HCT116 (cell line): ENCODE measurements around the gene PRKCA. TPM values are rescaled to one million over a fixed set of nuclear protein-coding genes. Genes with fewer than 3 reads are reported as not detected.

Source experiments
- ATAC-seq: fragments of 200-7000 bp; cut with Tn5 transposase; 2 replicates; pipeline ENCODE4 v1.9.1; 2020; ENCODE audit warnings: mild to moderate bottlenecking, moderate library complexity
- BruUV-seq: library from RNA; stranded (reverse); fragments of 400-500 nt; replicated peaks from 2 replicates; lab custom pipeline; 2021; lab: Mats Ljungman, UMichigan
- CTCF ChIA-PET: fragments of 300-600 bp; sonication (Branson Sonifier 250); formaldehyde crosslinking; loops from one replicate; lab custom pipeline; 2021; ENCODE audit warnings: antibody characterized with exemption; lab: Charles Lee
- POLR2A ChIA-PET: fragments of 300-600, 350-600 bp; sonication (Branson Sonifier 250); formaldehyde crosslinking; loops from one replicate; lab custom pipeline; 2021; ENCODE audit warnings: antibody characterized with exemption; lab: Charles Lee
- RAD21 ChIA-PET, 2 experiments: fragments of 300-600 bp; sonication (Branson Sonifier 250); formaldehyde crosslinking; loops; one replicate each; lab custom pipeline; 2023; ENCODE audit warnings: low total read pairs in 2 of 2; ENCODE audit not compliant: uncharacterized antibody in 2 of 2, unreplicated experiment in 2 of 2, low non-redundant PET in 1 of 2; lab: Charles Lee
- DNase-seq: peaks from one replicate; pipeline ENCODE4 v3.0.0-alpha.2; 2010; ENCODE audit warnings: low read depth, low spot score
- H2AFZ ChIP-seq: fragments of 200-600 bp; shearing (Covaris generic), sonication (generic); 2 replicates; pipeline ENCODE4 v1.6.1; 2017; ENCODE audit warnings: low read depth, mixed run types, mixed read lengths, antibody characterized with exemption, low read length; ENCODE audit not compliant: poor library complexity, severe bottlenecking
- H3K27ac ChIP-seq: 2 replicates; pipeline ENCODE4 v1.5.1; 2012; ENCODE audit warnings: low read depth, low read length
- H3K27me3 ChIP-seq: fragments of 200-600 bp; sonication (generic); 2 replicates; pipeline ENCODE4 v1.6.1; 2016; ENCODE audit warnings: mixed run types, low read length, mixed read lengths; ENCODE audit not compliant: insufficient read depth
- H3K36me3 ChIP-seq, 2 experiments: fragments of 200-500 bp in 1 of 2; fragments of 200-600 bp in 1 of 2; sonication (Bioruptor generic) in 1 of 2; sonication (generic) in 1 of 2; 2 replicates each; pipeline versions ENCODE4 v1.5.1 to v1.6.1; 2014 to 2016; ENCODE audit warnings: low read length in 2 of 2, inconsistent platforms in 1 of 2, mixed read lengths in 1 of 2, mixed run types in 1 of 2; ENCODE audit not compliant: insufficient read depth in 2 of 2, control insufficient read depth in 1 of 2
- H3K4me1 ChIP-seq, 2 experiments: fragments of 200-600 bp in 1 of 2; sonication (generic) in 1 of 2; 2 replicates each; pipeline versions ENCODE4 v1.5.1 to v1.6.1; 2012 to 2017; ENCODE audit warnings: low read length in 2 of 2, inconsistent platforms in 1 of 2, mild to moderate bottlenecking in 1 of 2, mixed read lengths in 1 of 2, mixed run types in 1 of 2, moderate library complexity in 1 of 2; ENCODE audit not compliant: insufficient read depth in 2 of 2, control insufficient read depth in 1 of 2
- H3K4me2 ChIP-seq: fragments of 200-600 bp; sonication (generic); 2 replicates; pipeline ENCODE4 v1.6.1; 2017; ENCODE audit warnings: mixed run types, low read length, mixed read lengths
- H3K4me3 ChIP-seq, 2 experiments: fragments of 200-600 bp in 1 of 2; sonication (generic) in 1 of 2; replicated peaks in 1 of 2; 2 replicates each; pipeline ENCODE4 v1.5.1; 2011 to 2016; ENCODE audit warnings: low read length in 2 of 2, control low read depth in 1 of 2, low read depth in 1 of 2, mild to moderate bottlenecking in 1 of 2, mixed read lengths in 1 of 2, mixed run types in 1 of 2
- H3K79me2 ChIP-seq: fragments of 200-600 bp; sonication (generic); 2 replicates; pipeline ENCODE4 v1.6.1; 2017; ENCODE audit warnings: mild to moderate bottlenecking, mixed run types, low read length, moderate library complexity, mixed read lengths; ENCODE audit not compliant: insufficient read depth
- H3K9ac ChIP-seq: fragments of 200-600 bp; sonication (generic); 2 replicates; pipeline ENCODE4 v1.6.1; 2016; ENCODE audit warnings: low read length, mixed read lengths
- H3K9me2 ChIP-seq: fragments of 200-600 bp; sonication (generic), shearing (Covaris generic); 2 replicates; pipeline ENCODE4 v1.6.1; 2017; ENCODE audit warnings: mixed run types, mild to moderate bottlenecking, moderate library complexity; ENCODE audit not compliant: insufficient read depth
- H3K9me3 ChIP-seq, 2 experiments: fragments of 200-500 bp in 1 of 2; fragments of 200-600 bp in 1 of 2; sonication (Bioruptor generic) in 1 of 2; sonication (generic) in 1 of 2; 2 replicates each; pipeline ENCODE4 v1.6.1; 2014 to 2017; ENCODE audit warnings: low read length in 2 of 2, mixed read lengths in 2 of 2, inconsistent platforms in 1 of 2, low read depth in 1 of 2, mild to moderate bottlenecking in 1 of 2, mixed run types in 1 of 2, moderate library complexity in 1 of 2; ENCODE audit not compliant: control insufficient read depth in 1 of 2, insufficient read depth in 1 of 2
- H4K20me1 ChIP-seq: fragments of 200-600 bp; sonication (generic), shearing (Covaris generic); 2 replicates; pipeline ENCODE4 v1.6.1; 2017; ENCODE audit warnings: mixed run types, mild to moderate bottlenecking, moderate library complexity; ENCODE audit not compliant: insufficient read depth
- ATF3 ChIP-seq: IDR thresholded peaks from 2 replicates; pipeline ENCODE4 v1.6.1; 2012
- EGR1 ChIP-seq: IDR thresholded peaks from 2 replicates; pipeline ENCODE4 v1.6.1; 2012; ENCODE audit warnings: low read depth
- ELF1 ChIP-seq: IDR thresholded peaks from 2 replicates; pipeline ENCODE4 v1.6.1; 2012; ENCODE audit warnings: low read depth, borderline replicate concordance
- EZH2 ChIP-seq: fragments of 200-600 bp; sonication (generic); IDR thresholded peaks from 2 replicates; pipeline ENCODE4 v1.6.1; 2017; ENCODE audit warnings: antibody characterized with exemption, mixed run types
- POLR2A ChIP-seq: IDR thresholded peaks from 2 replicates; pipeline ENCODE4 v1.7.0; 2011; ENCODE audit warnings: borderline replicate concordance; ENCODE audit not compliant: insufficient read depth, insufficient read length; ENCODE audit errors: extremely low read depth
- POLR2AphosphoS5 ChIP-seq: IDR thresholded peaks from 2 replicates; pipeline ENCODE4 v1.6.1; 2011; ENCODE audit warnings: mild to moderate bottlenecking, low read depth, low read length, moderate library complexity
- RAD21 ChIP-seq: IDR thresholded peaks from 2 replicates; pipeline ENCODE4 v1.6.1; 2012; ENCODE audit warnings: low read depth, mild to moderate bottlenecking
- REST ChIP-seq: IDR thresholded peaks from 2 replicates; pipeline ENCODE4 v1.6.1; 2012; ENCODE audit warnings: low read depth
- SIN3A ChIP-seq: IDR thresholded peaks from 2 replicates; pipeline ENCODE4 v1.6.1; 2012; ENCODE audit warnings: low read depth
- SRF ChIP-seq: IDR thresholded peaks from 2 replicates; pipeline ENCODE4 v1.6.1; 2012; ENCODE audit warnings: low read depth
- TCF7L2 ChIP-seq: IDR thresholded peaks from 2 replicates; pipeline ENCODE4 v1.7.0; 2011; ENCODE audit warnings: borderline replicate concordance, inconsistent platforms; ENCODE audit not compliant: insufficient read depth, insufficient read length; ENCODE audit errors: extremely low read depth
- intact Hi-C: fragments of 100-400 bp; cut with micrococcal nuclease; formaldehyde crosslinking; loops from 2 replicates; pipeline ENCODE4 v1.10.0; 2022
- total RNA-seq: library from RNA; stranded (reverse); gene quantifications from one replicate; pipeline ENCODE4 v1.2.1, GENCODE V29; 2021; ENCODE audit not compliant: unreplicated experiment
- TF ChIP-seq, protein P1 (sequence below): IDR thresholded peaks from 2 replicates; pipeline ENCODE4 v1.6.1; 2011; ENCODE audit warnings: mild to moderate bottlenecking, low read length, moderate library complexity; ENCODE audit not compliant: insufficient replicate concordance; ENCODE audit errors: extremely low read depth

PRKCA gene
- total RNA-seq, 1 experiment from 2014 or later: 18.8 TPM

- no peak overlapping the region for H2AFZ ChIP-seq
- H3K27me3 ChIP-seq: no peaks in the 10 kb centered on the region
- ChIA-PET CTCF (interaction anchor here (1.1 to 1.5 kb wide), 2 partner anchors 11 to 162 kb away, joined by 3 to 6 read pairs; no protein-coding TSS in a partner anchor), POLR2A (no interaction called here), RAD21 (no interaction called here)
- H3K4me2 ChIP-seq: no peak overlapping the region
- H3K9me3 ChIP-seq: no peaks in the 10 kb centered on the region
- intact Hi-C loops: no loop called here
- no peak for TF ChIP-seq POLR2AphosphoS5
- H3K4me1 ChIP-seq: no peaks in the 10 kb centered on the region
- no peak for DNase-seq
- H3K79me2 ChIP-seq: no peaks in the 10 kb centered on the region
- H4K20me1 ChIP-seq: no peaks in the 10 kb centered on the region
- no peaks in the 10 kb centered on the region for H3K9me2 ChIP-seq
- no TSS peak for BruUV-seq
- no peaks in the 10 kb centered on the region for H3K36me3 ChIP-seq
- H3K9ac ChIP-seq: no peak overlapping the region
- no peak overlapping the region for H3K4me3 ChIP-seq
- ATAC-seq: no peak
- H3K27ac ChIP-seq: no peak overlapping the region
Observed at GRCh38 chr17:66738301-66738700, 435.9 kb downstream of the PRKCA start.

DNA sequence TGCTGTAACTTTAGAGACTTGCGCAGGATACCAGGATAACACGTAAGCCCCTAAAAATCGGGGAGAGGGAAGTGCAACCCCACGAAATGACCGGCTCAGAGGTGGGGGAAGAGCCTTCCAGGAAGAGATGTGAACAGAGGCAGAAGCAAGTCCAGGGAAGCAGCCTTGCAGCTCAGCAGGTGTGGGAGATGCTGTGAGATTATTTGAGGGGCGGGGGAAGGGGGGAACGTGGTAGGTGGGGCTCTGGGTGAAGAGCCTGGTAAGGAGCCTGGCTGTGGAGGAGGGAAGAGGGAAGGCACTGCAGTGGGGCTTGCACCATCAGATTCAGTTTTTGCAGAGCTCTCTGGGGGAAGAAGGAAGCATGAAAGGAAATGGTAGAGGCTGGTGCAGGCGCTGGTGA is 437.1 kb downstream of the PRKCA start:
- Histone ChIP-seq H3K9me2 (no peaks in the 10 kb centered on the region), H2AFZ (no peak overlapping the region), H3K4me1 (no peaks in the 10 kb centered on the region), H3K79me2 (no peaks in the 10 kb centered on the region), H3K36me3 (no peaks in the 10 kb centered on the region), H3K27ac (no peak overlapping the region), H3K4me2 (no peak overlapping the region), H3K9me3 (no peaks in the 10 kb centered on the region), H3K27me3 (no peaks in the 10 kb centered on the region), H3K9ac (no peak overlapping the region), H3K4me3 (no peak overlapping the region), H4K20me1 (no peaks in the 10 kb centered on the region)
- ChIA-PET POLR2A (no interaction called here), RAD21 (no interaction called here), CTCF (no interaction called here)
- no TSS peak for BruUV-seq
- intact Hi-C loops: no loop called here
- TF ChIP-seq REST (no peak), TCF7L2 (no peak), SRF (no peak), ELF1 (no peak), POLR2A (no peak), EZH2 (no peak), POLR2AphosphoS5 (no peak), SIN3A (no peak), EGR1 (no peak), ATF3 (no peak), RAD21 (no peak)
- TF ChIP-seq, protein P1, sequence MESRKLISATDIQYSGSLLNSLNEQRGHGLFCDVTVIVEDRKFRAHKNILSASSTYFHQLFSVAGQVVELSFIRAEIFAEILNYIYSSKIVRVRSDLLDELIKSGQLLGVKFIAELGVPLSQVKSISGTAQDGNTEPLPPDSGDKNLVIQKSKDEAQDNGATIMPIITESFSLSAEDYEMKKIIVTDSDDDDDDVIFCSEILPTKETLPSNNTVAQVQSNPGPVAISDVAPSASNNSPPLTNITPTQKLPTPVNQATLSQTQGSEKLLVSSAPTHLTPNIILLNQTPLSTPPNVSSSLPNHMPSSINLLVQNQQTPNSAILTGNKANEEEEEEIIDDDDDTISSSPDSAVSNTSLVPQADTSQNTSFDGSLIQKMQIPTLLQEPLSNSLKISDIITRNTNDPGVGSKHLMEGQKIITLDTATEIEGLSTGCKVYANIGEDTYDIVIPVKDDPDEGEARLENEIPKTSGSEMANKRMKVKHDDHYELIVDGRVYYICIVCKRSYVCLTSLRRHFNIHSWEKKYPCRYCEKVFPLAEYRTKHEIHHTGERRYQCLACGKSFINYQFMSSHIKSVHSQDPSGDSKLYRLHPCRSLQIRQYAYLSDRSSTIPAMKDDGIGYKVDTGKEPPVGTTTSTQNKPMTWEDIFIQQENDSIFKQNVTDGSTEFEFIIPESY: no peak
- no peak for ATAC-seq
- DNase-seq: no peak
